ENCODE results near the gene MAP4.

Gene MAP4

DNA sequence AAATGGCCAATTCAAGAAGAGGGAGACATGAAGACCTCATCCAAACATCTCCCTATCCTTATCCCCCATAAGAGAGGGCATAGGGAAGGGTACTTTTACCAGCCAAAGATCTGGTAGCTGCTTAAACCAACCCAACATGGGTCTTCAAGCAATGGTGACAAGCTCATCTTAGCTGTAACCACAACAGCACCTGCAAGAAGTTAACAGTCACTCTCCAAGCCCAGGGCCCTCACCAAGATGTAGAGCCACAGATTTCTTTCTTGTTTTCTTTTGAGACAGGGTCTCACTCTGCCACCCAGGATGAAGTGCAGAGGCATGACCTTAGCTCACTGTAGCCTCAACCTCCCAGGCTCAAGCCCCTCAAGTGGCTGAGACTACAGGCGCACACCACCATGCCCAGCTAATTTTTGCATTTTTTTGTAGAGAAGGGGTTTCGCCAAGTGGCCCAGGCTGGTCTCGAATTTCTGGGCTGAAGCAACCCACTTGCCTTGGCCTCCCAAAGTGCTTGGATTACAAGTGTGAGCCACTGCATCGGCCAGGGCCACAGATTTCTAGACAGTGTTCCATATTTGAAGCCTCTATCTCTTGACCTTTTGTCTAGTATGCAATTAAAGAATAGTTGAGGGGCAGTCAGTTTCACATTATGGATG, 156.1 kb downstream of the MAP4 start:
- DNase-seq, result no peak

DNA sequence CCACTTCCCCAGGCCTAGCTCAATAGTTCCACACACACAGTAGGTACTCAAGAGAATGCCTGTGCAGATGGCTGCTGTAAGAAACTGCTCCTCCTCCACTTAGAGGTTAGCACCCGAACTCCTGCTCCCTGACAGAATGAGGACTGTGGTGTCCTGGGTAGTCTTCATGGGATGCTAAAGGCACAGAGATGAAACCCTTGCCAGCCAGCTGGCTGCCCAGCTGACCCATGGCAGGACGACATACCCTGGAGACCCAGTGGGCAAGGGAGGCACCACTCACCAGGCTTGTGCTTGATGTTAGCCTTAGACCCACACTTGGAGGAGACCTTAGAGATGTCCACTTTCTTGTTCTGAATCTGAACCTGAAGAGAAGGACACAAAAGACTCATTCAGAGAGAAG, 159.1 kb downstream of the MAP4 start:
- no peak for DNase-seq

DNA sequence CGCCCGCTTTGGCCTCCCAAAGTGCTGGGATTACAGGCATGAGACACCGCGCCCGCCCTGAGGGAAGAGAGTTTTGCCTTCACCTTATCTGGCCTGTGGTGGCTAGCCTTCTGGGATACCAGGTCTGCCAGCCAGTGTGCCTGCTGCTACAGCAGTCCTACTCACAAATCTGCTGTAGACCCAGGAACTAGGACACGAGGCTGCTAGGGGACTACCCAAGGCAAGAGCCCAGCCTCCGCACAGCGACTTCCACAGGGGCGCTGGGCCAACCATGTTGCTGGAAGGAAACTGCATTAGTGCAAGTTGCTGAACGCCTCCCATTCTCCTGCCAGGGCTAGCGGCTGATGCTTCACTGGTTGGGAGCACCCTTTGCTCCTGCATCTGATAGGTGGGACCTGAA, 159.5 kb downstream of the MAP4 start:
- no peak for DNase-seq

DNA sequence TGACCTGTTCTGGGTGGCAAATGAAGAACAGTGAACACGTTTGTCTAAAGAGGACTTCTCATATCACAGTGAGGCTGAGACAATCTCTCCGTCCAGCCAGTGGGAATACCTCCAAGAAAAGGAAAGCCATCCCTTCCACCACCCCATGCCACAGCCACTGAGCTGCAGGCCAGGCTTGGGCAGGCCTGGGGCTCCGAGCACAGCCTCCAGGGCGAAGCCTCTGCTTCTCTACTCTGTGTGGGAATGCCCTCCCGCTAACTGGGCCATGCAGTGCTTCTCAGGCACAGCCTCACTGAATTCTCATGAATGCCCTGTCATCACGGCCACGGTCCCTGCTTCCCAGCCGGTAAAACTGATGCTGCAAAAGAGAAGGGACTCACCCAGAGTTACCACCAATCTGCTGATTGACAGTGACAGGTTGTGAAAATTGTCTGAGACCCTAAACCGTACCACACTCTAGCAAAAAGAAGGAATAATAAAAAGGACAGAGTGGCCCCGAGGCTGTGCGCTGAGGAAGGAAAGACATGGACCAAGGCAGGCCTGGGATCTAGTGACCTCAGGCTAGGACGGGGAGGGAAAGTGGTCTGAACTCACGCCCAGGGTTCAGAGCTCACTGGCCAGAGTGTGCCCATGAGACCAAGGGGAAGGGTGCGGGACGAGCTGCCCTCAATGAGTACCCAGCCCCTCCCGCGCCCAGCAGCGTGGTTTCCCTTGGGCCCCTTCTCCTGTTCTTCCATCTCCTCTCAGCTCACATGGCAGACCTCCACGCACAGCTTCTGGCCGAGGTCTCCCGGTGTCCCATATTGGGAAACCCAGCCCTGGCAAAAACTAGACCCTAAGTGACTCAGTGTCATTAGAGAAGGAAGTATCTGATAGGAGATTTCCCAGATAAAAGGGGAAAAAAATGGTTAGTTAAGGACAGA, 160.5 kb downstream of the MAP4 start:
- no peak for DNase-seq

DNA sequence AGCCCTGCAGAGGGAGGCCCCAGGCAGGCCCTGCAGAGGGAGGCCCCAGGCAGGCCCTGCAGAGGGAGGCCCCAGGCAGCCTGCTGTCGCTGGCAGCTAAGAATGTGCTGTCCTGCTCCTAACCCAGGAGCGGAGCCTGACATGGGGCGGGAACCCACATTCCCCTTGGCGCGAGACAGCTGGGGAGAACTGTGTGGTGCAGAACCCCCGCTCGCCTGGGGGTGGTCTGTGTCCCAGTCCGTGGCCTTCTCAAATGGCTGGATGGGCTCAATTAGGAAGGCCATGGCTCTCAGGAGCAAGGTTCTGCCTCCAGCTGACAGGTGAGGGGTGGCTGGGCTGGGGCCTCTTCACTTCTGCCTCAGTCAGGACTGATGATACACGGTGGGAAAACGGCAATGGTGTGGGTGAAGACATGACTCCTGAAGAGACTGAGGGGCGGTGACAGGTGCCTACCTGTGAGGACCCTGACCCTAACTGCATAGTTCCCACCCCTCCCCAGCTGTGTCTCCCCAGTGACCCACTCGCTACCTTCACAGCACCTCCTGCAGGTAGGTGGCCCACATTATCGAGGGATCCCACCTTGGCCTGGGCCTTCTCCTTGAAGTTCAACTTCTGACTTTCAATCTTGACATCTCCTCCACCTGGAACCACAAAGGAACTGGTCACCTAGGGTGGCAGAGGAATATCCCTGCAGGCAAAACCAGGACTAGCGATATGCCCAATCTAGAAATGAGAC, 161.3 kb downstream of the MAP4 start:
- no peak for DNase-seq

DNA sequence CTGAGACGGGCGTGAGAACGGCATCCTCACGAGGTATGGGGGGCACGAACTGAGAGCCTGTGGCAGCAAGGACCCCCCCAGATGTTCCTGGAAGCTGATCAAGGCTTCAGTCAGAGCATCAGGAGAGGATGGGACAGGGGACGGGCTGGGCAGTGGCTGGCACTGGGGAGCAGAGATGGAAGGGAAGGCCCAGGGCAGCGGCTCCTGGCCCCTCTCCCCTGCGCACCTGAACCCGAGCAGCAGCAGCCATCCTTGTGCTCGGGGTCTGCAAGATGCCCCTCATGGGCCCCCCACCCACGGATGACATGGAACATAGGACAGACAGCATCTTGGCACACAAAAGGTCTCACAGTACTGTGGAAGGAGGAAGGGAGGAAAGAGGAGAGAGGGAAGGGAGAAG, 161.9 kb downstream of the MAP4 start:
- no peak for DNase-seq

DNA sequence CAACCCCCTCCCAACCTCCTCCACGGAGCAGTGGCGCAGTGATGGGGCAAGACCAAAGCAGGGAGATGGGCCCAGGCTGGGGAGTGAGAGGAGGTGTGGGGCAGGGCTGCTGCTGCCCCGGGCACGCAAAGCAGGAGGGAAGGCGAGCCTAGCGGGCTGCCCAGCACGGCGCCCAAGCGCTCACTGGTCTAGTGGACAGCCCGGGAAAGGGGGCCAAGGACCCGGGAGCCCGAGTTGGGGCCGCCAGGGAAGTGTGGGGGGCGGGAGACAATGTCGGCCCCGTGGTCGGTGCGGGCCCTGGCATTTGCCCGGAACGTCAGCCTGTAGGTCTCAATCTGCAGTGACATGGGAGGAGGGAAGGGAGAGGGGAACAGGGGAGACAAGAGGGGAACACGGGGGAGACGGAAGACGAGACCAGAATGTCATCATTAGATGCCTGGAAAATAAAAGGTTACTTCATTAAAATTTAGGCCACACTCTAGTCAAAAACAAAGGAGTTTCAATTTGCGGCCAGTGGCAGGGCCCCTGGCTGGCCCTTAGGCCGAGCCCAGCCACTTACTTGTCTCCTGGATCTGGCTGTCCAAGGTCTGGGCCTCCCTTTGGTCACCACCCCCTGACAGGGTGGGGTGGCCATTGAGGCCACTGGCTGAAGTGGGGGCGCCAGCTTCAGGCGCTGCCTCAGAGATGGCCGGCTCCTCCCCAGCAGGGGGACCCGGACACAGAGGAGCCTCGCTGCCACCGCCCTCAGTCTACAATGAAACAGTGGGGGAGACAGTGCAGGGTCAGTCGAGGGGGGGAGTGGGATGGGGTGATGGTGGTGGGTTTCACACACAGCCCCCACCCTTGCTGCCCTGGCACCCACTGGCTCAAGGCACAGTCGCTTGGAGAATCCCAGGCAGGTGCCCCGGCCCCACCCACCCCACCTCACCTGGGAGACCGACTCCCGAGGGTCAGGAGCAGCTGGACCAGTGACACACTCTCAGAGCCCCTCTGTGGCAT, 163.3 kb downstream of the MAP4 start:
- no peak for DNase-seq

DNA sequence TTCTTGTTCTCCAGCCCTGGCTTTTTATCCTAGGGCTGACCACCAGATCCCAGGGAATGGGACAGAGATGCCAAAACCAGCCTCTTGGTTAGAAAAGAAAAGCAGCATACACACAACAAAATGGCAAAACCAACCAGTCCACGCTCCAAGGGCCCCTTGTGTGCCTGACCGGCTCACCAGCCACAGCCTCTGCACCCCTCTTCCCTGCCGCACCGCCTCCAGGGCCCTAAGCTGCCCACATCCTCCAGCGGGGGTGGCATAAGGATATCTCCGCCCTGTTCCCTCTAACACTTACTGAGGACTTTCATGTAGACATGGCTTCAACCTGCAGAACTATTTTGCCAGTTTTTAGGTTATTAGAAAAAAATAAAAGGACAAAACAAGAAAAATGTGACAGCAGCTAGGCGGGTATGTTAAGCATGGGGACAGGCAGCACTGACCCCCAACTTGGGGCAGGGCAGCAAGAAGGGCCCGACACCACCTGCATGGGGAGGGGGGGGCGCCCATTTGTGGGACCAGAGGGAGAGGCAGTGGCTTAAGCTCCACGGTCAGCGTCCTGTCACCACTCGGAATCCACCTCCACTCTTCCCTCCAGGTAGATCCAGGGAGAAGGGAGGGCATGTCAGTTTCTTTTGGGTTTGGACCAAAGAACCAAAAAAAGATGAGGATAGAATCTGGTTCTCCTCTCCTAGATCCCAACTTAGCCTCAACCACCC, 164.2 kb downstream of the MAP4 start:
- no peak for DNase-seq

DNA sequence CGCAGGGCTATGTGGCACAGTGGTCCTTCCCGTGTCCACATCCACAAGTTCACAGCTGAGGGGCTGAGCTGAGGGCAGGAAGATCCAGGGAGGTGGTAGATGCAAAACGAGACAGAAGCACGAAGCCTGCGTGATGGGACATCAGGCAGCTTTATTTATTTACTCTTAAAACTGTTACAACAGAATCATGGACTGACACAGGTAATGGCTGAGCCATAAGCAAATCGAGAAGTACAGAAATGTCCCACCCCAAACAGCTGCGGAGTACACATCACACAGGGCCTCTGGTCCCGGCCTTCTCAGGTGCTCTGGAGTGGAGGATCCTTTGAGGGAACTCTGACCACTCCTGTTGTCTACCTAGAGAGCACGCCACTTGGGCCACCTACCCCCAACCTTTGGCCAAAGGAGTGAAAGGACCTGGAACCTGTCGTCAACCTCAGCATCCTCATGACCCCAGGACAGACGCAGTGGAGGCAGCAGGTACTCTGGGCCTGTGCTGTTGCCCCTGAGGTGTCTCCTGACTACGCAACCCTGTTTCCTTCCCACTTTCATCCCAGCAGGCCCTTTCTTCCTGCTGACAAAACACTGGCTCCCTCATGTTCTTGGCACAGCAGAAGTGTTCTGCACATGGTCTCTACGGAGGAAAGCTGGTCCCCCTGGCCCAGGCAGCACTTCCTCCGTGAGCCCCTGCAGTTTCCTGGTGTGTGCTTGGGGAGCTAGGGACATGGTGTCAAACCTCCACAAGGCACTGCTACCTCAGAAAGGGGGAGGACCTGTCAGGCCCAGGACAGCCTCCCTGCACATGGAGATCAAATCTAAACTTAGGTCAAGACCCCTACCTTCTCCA, 165.4 kb downstream of the MAP4 start:
- DNase-seq, result no peak

DNA sequence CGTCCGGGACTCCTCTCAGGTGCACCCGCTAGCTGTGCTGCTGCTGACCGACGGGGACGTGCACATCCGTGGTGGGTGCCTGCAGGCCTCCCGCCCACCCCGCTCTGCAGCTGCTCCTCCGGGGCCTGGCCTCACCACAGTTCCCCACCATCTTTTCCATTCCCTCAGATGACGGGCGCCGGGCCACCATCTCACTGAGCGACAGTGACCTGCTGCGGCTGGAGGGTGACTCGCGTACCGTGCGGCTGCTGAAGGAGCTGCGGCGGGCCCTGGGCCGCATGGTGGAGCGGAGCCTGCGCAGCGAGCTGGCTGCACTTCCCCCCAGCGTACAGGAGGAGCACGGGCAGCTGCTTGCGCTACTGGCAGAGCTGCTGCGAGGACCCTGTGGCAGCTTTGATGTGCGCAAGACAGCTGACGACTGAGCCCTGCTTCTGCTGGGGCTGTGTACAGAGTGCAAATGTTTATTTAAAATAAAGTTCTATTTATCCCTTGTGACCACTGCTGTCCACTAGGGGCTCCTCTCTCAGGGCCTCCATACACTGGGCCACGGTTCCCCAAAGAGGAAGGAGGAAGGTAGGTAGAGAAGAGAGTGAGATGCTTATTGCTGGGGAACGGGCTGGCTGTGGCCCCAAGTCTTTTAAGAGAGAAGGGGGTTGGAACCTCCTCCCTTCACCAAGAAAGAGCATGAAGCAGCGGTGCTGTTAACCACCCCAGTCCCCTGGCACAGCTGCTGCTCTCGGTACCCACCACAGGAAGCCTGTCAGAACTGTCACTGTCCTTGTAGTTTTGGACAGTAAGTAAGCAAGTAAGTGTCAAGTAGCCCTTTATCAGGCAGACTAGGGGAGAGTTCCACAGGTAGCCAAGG, 166.3 kb downstream of the MAP4 start:
- peak in 1 of 2 experiments; percentile 22 for DNase-seq

DNA sequence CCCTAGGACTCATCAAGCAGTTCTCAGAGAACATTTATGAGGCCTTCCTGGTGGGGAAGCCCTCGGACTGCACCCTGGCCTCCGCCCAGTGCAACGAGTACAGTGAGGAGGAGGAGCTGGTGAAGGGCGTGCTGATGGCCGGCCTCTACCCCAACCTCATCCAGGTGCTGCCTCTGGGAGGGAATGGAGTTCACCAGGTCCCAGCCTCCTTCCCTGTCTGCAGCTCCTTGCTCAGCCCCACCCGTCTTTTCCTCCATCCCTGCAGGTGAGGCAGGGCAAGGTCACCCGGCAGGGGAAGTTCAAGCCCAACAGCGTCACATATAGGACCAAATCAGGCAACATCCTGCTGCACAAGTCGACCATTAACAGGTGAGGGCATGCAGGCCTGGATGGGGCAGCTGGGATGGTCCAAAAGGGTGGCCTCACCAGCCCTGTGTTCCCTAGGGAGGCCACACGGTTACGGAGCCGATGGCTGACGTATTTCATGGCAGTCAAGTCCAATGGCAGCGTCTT, 167.0 kb downstream of the MAP4 start:
- no peak for DNase-seq

DNA sequence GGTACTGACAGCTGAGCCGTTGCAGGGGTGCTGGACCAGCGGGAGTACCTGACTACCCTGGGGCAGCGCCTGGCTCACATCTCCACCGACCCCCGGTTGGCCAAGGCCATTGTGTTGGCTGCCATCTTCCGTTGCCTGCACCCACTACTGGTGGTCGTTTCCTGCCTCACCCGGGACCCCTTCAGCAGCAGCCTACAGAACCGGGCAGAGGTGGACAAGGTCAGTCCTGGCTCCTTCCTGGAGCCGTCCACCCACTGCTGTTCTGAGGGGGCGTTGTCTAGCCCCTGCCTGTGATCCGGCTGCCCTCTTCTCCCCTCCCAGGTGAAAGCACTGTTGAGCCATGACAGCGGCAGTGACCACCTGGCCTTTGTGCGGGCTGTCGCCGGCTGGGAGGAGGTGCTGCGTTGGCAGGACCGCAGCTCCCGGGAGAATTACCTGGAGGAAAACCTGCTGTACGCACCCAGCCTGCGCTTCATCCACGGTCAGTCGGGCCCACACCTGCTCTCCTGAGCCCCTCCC, 167.6 kb downstream of the MAP4 start:
- DNase-seq, result no peak

DNA sequence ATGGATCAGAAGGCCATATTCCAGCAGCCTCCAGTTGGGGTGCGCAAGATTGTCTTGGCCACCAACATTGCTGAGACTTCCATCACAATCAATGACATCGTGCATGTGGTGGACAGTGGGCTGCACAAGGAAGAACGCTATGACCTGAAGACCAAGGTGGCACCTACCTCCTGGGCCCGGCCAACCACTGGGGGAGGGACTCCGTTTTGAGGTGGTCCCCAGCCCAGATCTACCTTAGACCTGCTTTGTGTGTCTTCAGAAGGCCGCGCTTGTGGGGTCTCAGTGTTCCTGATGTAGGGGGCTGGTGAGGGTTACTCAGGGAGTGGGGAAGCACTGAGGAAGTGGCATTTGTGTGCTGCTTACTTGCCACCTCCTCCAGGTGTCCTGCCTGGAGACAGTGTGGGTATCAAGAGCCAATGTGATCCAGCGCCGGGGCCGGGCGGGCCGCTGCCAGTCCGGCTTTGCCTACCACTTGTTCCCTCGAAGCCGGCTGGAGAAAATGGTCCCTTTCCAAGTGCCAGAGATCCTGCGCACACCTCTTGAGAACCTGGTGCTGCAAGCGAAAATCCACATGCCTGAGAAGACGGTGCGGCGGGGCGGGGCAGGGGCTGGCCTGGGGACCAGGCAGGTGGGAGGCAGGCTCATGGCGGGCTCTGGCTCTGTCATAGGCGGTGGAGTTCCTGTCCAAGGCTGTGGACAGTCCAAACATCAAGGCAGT, 168.3 kb downstream of the MAP4 start:
- no peak for DNase-seq

DNA sequence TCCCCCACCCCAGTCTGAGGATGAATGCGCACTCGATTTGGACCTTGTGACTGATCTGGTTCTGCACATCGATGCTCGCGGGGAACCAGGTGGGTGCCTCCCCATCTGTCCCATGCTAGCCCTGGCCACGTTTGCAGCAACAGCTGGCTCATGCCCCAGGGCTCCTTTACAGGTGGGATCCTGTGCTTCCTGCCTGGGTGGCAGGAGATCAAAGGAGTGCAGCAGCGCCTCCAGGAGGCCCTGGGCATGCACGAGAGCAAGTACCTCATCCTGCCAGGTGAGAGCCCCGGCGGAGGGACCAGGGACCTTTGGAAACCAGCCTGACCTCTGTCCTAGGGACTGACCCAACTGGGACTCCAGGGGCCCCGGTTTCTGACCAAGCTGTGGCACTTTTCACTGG, 169.0 kb downstream of the MAP4 start:
- no peak for DNase-seq

DNA sequence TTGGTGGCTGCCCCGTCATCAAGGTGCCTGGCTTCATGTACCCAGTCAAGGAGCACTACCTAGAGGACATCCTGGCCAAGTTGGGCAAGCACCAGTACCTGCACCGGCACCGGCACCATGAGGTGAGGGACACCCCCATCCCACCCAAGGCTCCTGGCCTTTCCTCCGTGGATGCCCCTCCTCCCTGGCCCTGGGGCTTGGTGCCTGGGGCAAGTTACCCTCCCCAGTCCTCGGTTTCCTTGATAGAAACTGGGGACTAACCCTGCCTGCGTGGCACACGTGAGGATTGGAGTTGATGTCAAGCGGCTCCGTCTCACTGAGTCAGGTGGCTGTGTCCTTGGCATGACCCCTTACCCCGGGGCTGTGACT, 169.4 kb downstream of the MAP4 start:
- no peak for DNase-seq

DNA sequence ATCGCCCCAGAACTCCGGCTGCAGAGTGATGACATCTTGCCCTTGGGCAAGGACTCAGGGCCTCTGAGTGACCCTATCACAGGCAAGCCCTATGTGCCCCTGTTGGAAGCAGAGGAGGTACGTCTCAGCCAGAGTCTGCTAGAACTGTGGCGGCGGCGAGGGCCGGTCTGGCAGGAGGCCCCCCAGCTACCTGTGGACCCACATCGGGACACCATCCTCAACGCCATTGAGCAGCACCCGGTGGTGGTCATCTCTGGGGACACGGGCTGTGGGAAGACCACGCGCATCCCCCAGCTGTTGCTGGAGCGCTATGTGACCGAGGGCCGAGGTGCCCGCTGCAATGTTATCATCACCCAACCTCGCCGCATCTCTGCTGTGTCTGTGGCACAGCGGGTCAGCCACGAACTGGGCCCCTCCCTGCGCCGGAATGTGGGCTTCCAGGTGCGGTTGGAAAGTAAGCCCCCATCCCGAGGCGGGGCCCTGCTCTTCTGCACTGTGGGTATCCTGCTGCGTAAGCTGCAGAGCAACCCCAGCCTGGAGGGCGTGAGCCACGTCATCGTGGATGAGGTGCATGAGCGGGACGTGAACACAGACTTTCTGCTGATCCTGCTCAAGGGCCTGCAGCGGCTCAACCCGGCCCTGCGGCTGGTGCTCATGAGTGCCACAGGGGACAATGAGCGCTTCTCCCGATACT, 169.9 kb downstream of the MAP4 start:
- no peak for DNase-seq

DNA sequence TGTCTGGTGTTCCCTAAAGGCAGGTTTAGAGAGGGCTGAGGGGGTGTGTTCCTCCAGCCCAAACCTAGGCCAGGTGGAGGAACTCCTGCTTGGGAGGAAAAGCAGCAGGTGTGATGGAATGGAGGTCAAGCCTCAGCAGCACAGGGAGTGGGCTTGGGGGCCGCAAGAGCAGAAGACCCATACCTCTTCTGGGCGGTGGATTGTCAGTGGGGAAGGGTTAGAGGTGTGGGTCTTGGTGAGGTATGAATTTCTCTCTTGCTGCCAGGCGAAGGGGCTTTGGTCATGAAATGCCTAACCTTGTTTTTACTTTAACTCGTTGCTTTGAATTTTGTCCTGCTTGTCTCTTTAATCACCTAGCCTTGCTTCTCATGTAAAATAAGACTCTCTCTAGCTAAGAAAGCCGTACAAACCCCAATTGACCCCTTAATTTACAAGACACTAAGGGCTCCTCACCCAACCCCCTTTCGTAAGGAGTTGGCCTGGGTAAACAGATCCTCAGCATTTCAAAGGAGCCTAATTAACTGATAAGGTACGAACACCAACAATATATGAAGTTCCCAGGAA, 174.3 kb downstream of the MAP4 start:
- no peak for DNase-seq

DNA sequence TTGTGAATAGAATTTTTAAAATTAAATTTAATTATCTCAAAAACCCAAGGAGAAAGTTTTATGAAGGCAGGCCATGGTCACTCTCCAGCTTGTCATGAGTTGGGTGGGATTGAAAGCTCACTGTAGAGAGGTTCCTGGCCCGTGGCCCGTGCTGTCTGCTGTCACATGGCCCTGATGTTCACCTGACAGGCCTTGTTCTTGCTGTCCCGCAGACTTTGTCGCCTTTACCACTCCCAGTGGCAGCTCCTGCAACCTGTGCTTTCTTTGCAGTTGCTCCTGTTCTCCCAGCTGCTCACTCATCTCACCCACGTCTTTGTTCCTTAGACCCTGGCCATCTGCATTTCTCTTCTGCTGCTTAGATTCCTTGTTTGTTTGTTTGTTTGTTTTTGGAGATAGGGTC, 177.7 kb downstream of the MAP4 start:
- no peak for DNase-seq

Data from SHP77 (cell line).